Islet of Langerhans (tissue), 1 donor: Measurements from ENCODE around the gene RCVRN.
"Not testable (repeated sequence)": the region's sequence is repeated elsewhere in the genome, so short reads cannot be mapped to it uniquely, and the experiment has no call there.

ENCODE experiments used
- FAIRE-seq: peaks from one replicate; lab custom pipeline; 2011; peaks lifted over from hg19 to GRCh38; lab: Jason Lieb, UNC

Gene RCVRN

GRCh38 chr17:9922012-9922848 lies 17.2 kb upstream of the RCVRN start:
- FAIRE-seq: no peak

- not testable (repeated sequence) for FAIRE-seq
Observed at GRCh38 chr17:9921216-9921615, 16.1 kb upstream of the RCVRN start.

GRCh38 chr17:9918804-9919352 lies 13.8 kb upstream of the RCVRN start:
- no peak for FAIRE-seq

- no peak for FAIRE-seq
Observed at GRCh38 chr17:9918352-9918751, 13.3 kb upstream of the RCVRN start.

GRCh38 chr17:9917801-9918200 lies 12.7 kb upstream of the RCVRN start:
- no peak for FAIRE-seq

- FAIRE-seq: no peak
Observed at GRCh38 chr17:9917131-9917530, 12.1 kb upstream of the RCVRN start.

GRCh38 chr17:9916108-9916507 lies 11.0 kb upstream of the RCVRN start:
- FAIRE-seq: no peak

- no peak for FAIRE-seq
Observed at GRCh38 chr17:9913476-9913875, 8.4 kb upstream of the RCVRN start.

GRCh38 chr17:9912121-9913099 lies 7.3 kb upstream of the RCVRN start:
- FAIRE-seq: no peak

GRCh38 chr17:9911089-9911488 lies 6.0 kb upstream of the RCVRN start:
- no peak for FAIRE-seq

- no peak for FAIRE-seq
Observed at GRCh38 chr17:9908649-9909042, 3.6 kb upstream of the RCVRN start.

GRCh38 chr17:9907883-9908648 lies 3.0 kb upstream of the RCVRN start:
- no peak for FAIRE-seq

GRCh38 chr17:9907131-9907530 lies 2.1 kb upstream of the RCVRN start:
- no peak for FAIRE-seq

GRCh38 chr17:9906616-9907015 lies 1.5 kb upstream of the RCVRN start:
- no peak for FAIRE-seq

GRCh38 chr17:9905902-9906301 lies 831 bp upstream of the RCVRN start:
- FAIRE-seq: no peak

GRCh38 chr17:9904277-9905077 lies 594 bp downstream of the RCVRN start:
- FAIRE-seq: no peak

- no peak for FAIRE-seq
Observed at GRCh38 chr17:9902120-9902519, 3.0 kb downstream of the RCVRN start.

- FAIRE-seq: no peak
Observed at GRCh38 chr17:9900784-9901183, 4.3 kb downstream of the RCVRN start.

- no peak for FAIRE-seq
Observed at GRCh38 chr17:9900044-9900594, 5.0 kb downstream of the RCVRN start.

GRCh38 chr17:9899280-9900043 lies 5.6 kb downstream of the RCVRN start:
- no peak for FAIRE-seq
